GM18870 (cell line): ENCODE data around the gene FRMD8.
"Not testable (repeated sequence)": the region's sequence is repeated elsewhere in the genome, so short reads cannot be mapped to it uniquely, and the experiment has no call there.

Source experiments
- ATAC-seq: cut with Tn5 transposase; IDR thresholded peaks from one replicate; pipeline ENCODE4 v1.9.1; 2021; ENCODE audit warnings: moderate library complexity; ENCODE audit not compliant: unreplicated experiment

FRMD8 gene

DNA sequence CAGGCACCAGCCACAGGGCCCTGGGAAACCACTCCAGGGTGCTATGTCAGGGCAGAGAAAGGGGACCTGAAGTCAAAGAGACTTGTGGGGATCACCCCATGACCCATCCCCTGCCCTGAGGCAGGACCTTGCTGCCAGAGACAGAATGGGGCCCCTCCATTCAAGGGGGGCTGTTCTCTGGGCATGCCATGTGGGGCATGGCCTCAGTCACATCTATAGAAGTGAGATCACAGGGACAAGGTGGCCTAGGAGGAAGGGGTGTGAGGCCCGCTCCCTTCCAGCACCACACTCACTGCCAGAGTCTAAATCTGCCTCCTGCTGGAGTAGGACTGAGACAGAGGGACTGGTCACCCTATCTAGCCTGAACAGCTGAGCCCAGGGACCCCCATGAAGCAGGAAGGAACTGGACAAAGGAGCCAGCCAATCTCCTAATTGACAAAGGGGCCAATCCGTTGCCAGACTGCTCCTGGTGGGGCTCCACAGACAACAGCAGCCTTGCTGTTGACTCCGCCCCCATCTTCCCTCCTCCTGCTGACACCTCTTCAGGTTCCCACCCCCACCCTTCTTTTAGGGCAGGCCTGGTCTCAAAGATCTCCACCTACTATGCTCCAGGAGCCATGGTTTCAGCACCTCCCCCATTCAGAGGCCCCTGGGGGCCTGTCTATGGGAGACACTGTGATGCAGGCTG, 62.1 kb downstream of the FRMD8 start:
- ATAC-seq = no peak

- not testable (repeated sequence) for ATAC-seq
Observed at GRCh38 chr11:65451301-65451700, 64.9 kb downstream of the FRMD8 start.

- ATAC-seq = not testable (repeated sequence)
Observed at GRCh38 chr11:65452259-65452658, 65.8 kb downstream of the FRMD8 start.

- no peak for ATAC-seq
Observed at GRCh38 chr11:65452806-65453490, 66.5 kb downstream of the FRMD8 start.

- no peak for ATAC-seq
Observed at GRCh38 chr11:65454311-65454695, 67.9 kb downstream of the FRMD8 start.

- ATAC-seq = peak; percentile 43
Observed at GRCh38 chr11:65454696-65455456, 68.4 kb downstream of the FRMD8 start.

GRCh38 chr11:65456418-65456817, 70.0 kb downstream of the FRMD8 start:
- ATAC-seq = no peak

DNA sequence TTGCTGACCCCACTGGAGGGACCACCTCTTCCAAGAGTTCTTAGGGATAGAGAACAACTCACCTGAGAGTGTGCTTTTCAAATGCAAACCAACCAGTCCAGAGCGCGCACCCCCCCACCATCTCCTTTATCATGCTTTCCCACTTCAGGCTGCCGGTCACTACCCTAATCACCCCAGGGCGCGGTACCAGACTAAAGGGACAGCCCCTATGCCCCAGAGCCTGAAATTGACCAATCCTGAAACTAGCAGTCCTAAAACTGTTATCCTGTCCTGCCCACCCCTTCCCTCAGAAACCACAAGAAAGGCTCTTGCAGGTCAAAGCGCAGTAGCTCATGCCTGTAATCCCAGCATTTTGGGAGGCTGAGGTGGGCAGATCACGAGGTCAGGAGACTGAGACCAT, 73.1 kb downstream of the FRMD8 start:
- no peak for ATAC-seq
